Upper lobe of left lung (tissue), 4 donors: ENCODE data around the gene ZNF865.

Experiments used
- CTCF ChIP-seq, 6 experiments: fragments of 450-650 bp in 4 of 6; fragments of 200-600 bp in 2 of 6; sonication (generic) in 2 of 6; IDR thresholded peaks; one replicate each; pipeline ENCODE4 v1.5.1; 2016 to 2019; ENCODE audit warnings: antibody characterized with exemption in 6 of 6
- POLR2A ChIP-seq, 4 donors: fragments of 450-650 bp; IDR thresholded peaks; one replicate each; pipeline ENCODE4 v1.5.1; 2016 to 2017; ENCODE audit warnings: antibody characterized with exemption in 4 of 4, mild to moderate bottlenecking in 2 of 4

GRCh38 chr19:55611983-55612645 lies 6.7 kb downstream of the ZNF865 start:
- TF ChIP-seq CTCF (IDR thresholded peaks at IDR 0.05) (no peak), POLR2A (IDR thresholded peaks at IDR 0.05) (no peak)
